ENCODE data around the gene RIMBP3C.
A peak's percentile ranks its signal among the peaks of the same experiment; 100 is the strongest.
"Not testable (repeated sequence)": the region's sequence is repeated elsewhere in the genome, so short reads cannot be mapped to it uniquely, and the experiment has no call there.

Gene RIMBP3C

GRCh38 chr22:21571679-21572078, 20.4 kb upstream of the RIMBP3C start:
- no peak for DNase-seq

- DNase-seq: no peak
These were observed 19.1 kb upstream of the RIMBP3C start for GRCh38 chr22:21570398-21570797.

- no peak for DNase-seq
These were observed 18.4 kb upstream of the RIMBP3C start for GRCh38 chr22:21569459-21570170.

- not testable (repeated sequence) for DNase-seq
These were observed 17.8 kb upstream of the RIMBP3C start for GRCh38 chr22:21569076-21569427.

- no peak for DNase-seq
These were observed 17.2 kb upstream of the RIMBP3C start for GRCh38 chr22:21568347-21569075.

GRCh38 chr22:21567456-21568346, 16.4 kb upstream of the RIMBP3C start, which contains the start of gene UBE2L3:
TSS of gene UBE2L3 (plus strand) at chr22:21567714. CDS start at chr22:21567745, 31 bp downstream.
- DNase-seq: peak; percentile 93

GRCh38 chr22:21564411-21564810, 13.2 kb upstream of the RIMBP3C start:
- no peak for DNase-seq

GRCh38 chr22:21563912-21564311, 12.7 kb upstream of the RIMBP3C start:
- no peak for DNase-seq

GRCh38 chr22:21560657-21561056, 9.4 kb upstream of the RIMBP3C start:
- not testable (repeated sequence) for DNase-seq

- not testable (repeated sequence) for DNase-seq
These were observed 8.3 kb upstream of the RIMBP3C start for GRCh38 chr22:21559345-21560125.

- not testable (repeated sequence) for DNase-seq
These were observed 598 bp downstream of the RIMBP3C start for GRCh38 chr22:21550678-21551047.

GRCh38 chr22:21550008-21550677, 1.1 kb downstream of the RIMBP3C start:
- DNase-seq: not testable (repeated sequence)

- DNase-seq: not testable (repeated sequence)
These were observed 1.7 kb downstream of the RIMBP3C start for GRCh38 chr22:21549558-21549957.

- DNase-seq: not testable (repeated sequence)
These were observed 6.6 kb downstream of the RIMBP3C start for GRCh38 chr22:21544432-21545322.

- DNase-seq: not testable (repeated sequence)
These were observed 11.4 kb downstream of the RIMBP3C start for GRCh38 chr22:21539862-21540261.

GRCh38 chr22:21532863-21533648, 18.2 kb downstream of the RIMBP3C start:
- not testable (repeated sequence) for DNase-seq

GRCh38 chr22:21531525-21531924, 19.7 kb downstream of the RIMBP3C start:
- not testable (repeated sequence) for DNase-seq

GRCh38 chr22:21526705-21527500, 24.4 kb downstream of the RIMBP3C start:
- not testable (repeated sequence) for DNase-seq
